ENCODE data around the gene ZNF785. TPM values are rescaled to one million over a fixed set of nuclear protein-coding genes. Genes with fewer than 3 reads are reported as not detected.

ZNF785 gene
- polyA plus RNA-seq, 1 donor (not counting 4 experiments of a cell fraction or from before 2014, with no cell fraction given): 3.4 TPM

GRCh38 chr16:30609002-30609925, 23.8 kb upstream of the ZNF785 start:
- peaks cover 7% of the 10 kb centered on the region for H3K4me1 ChIP-seq (ENCODE audit: control insufficient read depth, extremely low read depth, insufficient read depth, low read length)
- H4K20me1 ChIP-seq (ENCODE audit: control insufficient read depth, extremely low read depth, insufficient read depth, low read length): no peaks in the 10 kb centered on the region
- peak overlapping the region; percentile 69 for H3K4me2 ChIP-seq (ENCODE audit: control insufficient read depth, extremely low read depth, insufficient read depth, low read depth, low read length)
- peak overlapping the region; percentile 97 for H3K9ac ChIP-seq (ENCODE audit: control insufficient read depth, extremely low read depth, insufficient read depth, low read length)
- dilution Hi-C loops (cut with MboI; ENCODE audit: extremely low pct_ligation_motif_present, low sequenced_read_pairs): no loop called here
- peak overlapping the region; percentile 97 for H2AFZ ChIP-seq (ENCODE audit: control insufficient read depth, low read length)
- no peak for FAIRE-seq
- peak overlapping the region; percentile 76 to 97 (median 96) for H3K4me3 ChIP-seq (ENCODE audit: control insufficient read depth in 2 of 3, extremely low read depth in 1 of 3, insufficient read depth in 2 of 3, low read depth in 1 of 3, low read length in 3 of 3)
- TF ChIP-seq EZH2 (IDR thresholded peaks at IDR 0.05; ENCODE audit: low read length): no peak
- TF ChIP-seq, protein P1, sequence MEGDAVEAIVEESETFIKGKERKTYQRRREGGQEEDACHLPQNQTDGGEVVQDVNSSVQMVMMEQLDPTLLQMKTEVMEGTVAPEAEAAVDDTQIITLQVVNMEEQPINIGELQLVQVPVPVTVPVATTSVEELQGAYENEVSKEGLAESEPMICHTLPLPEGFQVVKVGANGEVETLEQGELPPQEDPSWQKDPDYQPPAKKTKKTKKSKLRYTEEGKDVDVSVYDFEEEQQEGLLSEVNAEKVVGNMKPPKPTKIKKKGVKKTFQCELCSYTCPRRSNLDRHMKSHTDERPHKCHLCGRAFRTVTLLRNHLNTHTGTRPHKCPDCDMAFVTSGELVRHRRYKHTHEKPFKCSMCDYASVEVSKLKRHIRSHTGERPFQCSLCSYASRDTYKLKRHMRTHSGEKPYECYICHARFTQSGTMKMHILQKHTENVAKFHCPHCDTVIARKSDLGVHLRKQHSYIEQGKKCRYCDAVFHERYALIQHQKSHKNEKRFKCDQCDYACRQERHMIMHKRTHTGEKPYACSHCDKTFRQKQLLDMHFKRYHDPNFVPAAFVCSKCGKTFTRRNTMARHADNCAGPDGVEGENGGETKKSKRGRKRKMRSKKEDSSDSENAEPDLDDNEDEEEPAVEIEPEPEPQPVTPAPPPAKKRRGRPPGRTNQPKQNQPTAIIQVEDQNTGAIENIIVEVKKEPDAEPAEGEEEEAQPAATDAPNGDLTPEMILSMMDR (optimal IDR thresholded peaks at IDR 0.05 in 1 of 3, IDR thresholded peaks at IDR 0.05 in 1 of 3, conservative IDR thresholded peaks at IDR 0.05 in 1 of 3; ENCODE audit: extremely low read depth in 1 of 3, insufficient read depth in 2 of 3, low read length in 3 of 3): no peak
- no peak for DNase-seq (ENCODE audit: low read depth, low spot score)
- no peaks in the 10 kb centered on the region for H3K27me3 ChIP-seq (ENCODE audit: control insufficient read depth, extremely low read depth, insufficient read depth, low read length)
- peaks cover 4% of the 10 kb centered on the region for H3K79me2 ChIP-seq (ENCODE audit: control insufficient read depth, insufficient read depth, low read length)
- peaks cover 4 to 6% of the 10 kb centered on the region in 2 experiments for H3K36me3 ChIP-seq (ENCODE audit: control insufficient read depth in 2 of 2, extremely low read depth in 1 of 2, insufficient read depth in 2 of 2, low read length in 2 of 2)
- H3K9me1 ChIP-seq (ENCODE audit: control insufficient read depth, extremely low read depth, insufficient read depth, low read length): no peaks in the 10 kb centered on the region
- H3K9me3 ChIP-seq (ENCODE audit: control insufficient read depth, low read depth, low read length): no peaks in the 10 kb centered on the region
- H3K27ac ChIP-seq (ENCODE audit: control insufficient read depth, insufficient read depth, low read length): peak overlapping the region; percentile 92

- Histone ChIP-seq H4K20me1 (ENCODE audit: control insufficient read depth, extremely low read depth, insufficient read depth, low read length) (no peaks in the 10 kb centered on the region), H3K4me1 (ENCODE audit: control insufficient read depth, extremely low read depth, insufficient read depth, low read length) (peaks cover 21% of the 10 kb centered on the region), H3K79me2 (ENCODE audit: control insufficient read depth, insufficient read depth, low read length) (peaks cover 4% of the 10 kb centered on the region), H3K4me2 (ENCODE audit: control insufficient read depth, extremely low read depth, insufficient read depth, low read depth, low read length) (no peak overlapping the region), H3K36me3 (ENCODE audit: control insufficient read depth in 2 of 2, extremely low read depth in 1 of 2, insufficient read depth in 2 of 2, low read length in 2 of 2) (peaks cover 10 to 13% of the 10 kb centered on the region in 2 experiments), H3K4me3 (ENCODE audit: control insufficient read depth in 2 of 3, extremely low read depth in 1 of 3, insufficient read depth in 2 of 3, low read depth in 1 of 3, low read length in 3 of 3) (no peak overlapping the region), H3K9ac (ENCODE audit: control insufficient read depth, extremely low read depth, insufficient read depth, low read length) (no peak overlapping the region), H3K27me3 (ENCODE audit: control insufficient read depth, extremely low read depth, insufficient read depth, low read length) (no peaks in the 10 kb centered on the region), H2AFZ (ENCODE audit: control insufficient read depth, low read length) (no peak overlapping the region), H3K9me1 (ENCODE audit: control insufficient read depth, extremely low read depth, insufficient read depth, low read length) (no peaks in the 10 kb centered on the region), H3K27ac (ENCODE audit: control insufficient read depth, insufficient read depth, low read length) (no peak overlapping the region), H3K9me3 (ENCODE audit: control insufficient read depth, low read depth, low read length) (no peaks in the 10 kb centered on the region)
- DNase-seq (ENCODE audit: low read depth, low spot score): no peak
- TF ChIP-seq, protein P1 (optimal IDR thresholded peaks at IDR 0.05 in 1 of 3, IDR thresholded peaks at IDR 0.05 in 1 of 3, conservative IDR thresholded peaks at IDR 0.05 in 1 of 3; ENCODE audit: extremely low read depth in 1 of 3, insufficient read depth in 2 of 3, low read length in 3 of 3): no peak
- TF ChIP-seq EZH2 (IDR thresholded peaks at IDR 0.05; ENCODE audit: low read length): no peak
- dilution Hi-C loops (cut with MboI; ENCODE audit: extremely low pct_ligation_motif_present, low sequenced_read_pairs): no loop called here
- no peak for FAIRE-seq
Observed at GRCh38 chr16:30606004-30606403, 20.5 kb upstream of the ZNF785 start.
